Measurements from ENCODE around the gene VPS26A.
A peak's percentile ranks its signal among the peaks of the same experiment; 100 is the strongest.

The VPS26A gene

GRCh38 chr10:69092959-69093850 is 30.8 kb upstream of the VPS26A start:
- Histone ChIP-seq H3K27ac (no peak overlapping the region), H2AFZ (peak overlapping the region; percentile 63), H3K9ac (no peak overlapping the region), H3K79me2 (no peaks in the 10 kb centered on the region), H3K4me3 (ENCODE audit: low read depth, low read length) (no peak overlapping the region), H3K4me2 (ENCODE audit: low read length) (peak overlapping the region; percentile 1), H3K36me3 (ENCODE audit: control insufficient read depth, insufficient read depth, low read length) (no peaks in the 10 kb centered on the region), H3K9me3 (ENCODE audit: control insufficient read depth, low read length) (no peaks in the 10 kb centered on the region), H3K4me1 (no peaks in the 10 kb centered on the region), H3K27me3 (ENCODE audit: control insufficient read depth, insufficient read depth, low read length) (no peaks in the 10 kb centered on the region)
- TF ChIP-seq, protein P1, sequence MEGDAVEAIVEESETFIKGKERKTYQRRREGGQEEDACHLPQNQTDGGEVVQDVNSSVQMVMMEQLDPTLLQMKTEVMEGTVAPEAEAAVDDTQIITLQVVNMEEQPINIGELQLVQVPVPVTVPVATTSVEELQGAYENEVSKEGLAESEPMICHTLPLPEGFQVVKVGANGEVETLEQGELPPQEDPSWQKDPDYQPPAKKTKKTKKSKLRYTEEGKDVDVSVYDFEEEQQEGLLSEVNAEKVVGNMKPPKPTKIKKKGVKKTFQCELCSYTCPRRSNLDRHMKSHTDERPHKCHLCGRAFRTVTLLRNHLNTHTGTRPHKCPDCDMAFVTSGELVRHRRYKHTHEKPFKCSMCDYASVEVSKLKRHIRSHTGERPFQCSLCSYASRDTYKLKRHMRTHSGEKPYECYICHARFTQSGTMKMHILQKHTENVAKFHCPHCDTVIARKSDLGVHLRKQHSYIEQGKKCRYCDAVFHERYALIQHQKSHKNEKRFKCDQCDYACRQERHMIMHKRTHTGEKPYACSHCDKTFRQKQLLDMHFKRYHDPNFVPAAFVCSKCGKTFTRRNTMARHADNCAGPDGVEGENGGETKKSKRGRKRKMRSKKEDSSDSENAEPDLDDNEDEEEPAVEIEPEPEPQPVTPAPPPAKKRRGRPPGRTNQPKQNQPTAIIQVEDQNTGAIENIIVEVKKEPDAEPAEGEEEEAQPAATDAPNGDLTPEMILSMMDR (IDR thresholded peaks at IDR 0.05): peak; percentile 94

DNA sequence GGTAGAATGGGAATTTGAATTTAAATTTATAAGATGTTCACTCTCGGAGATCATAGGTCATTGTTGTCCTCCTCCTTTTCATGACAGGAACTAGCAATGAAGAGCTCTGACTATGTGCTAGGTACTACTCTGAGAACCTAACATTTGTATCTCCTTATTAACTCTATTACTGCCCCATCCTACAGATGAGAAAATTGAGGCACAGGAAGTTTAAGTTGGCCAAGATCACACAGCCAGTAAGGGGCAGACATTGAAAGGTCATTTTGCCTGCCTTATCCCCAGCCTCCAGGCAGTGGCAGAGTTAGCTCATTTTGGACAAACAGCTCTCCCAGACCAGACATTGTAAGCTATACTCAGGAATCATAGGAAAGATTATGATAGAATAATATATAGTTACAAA is 30.0 kb upstream of the VPS26A start:
- no peak overlapping the region for H3K27ac ChIP-seq

GRCh38 chr10:69096045-69096444 is 27.9 kb upstream of the VPS26A start:
- Histone ChIP-seq H3K27me3 (ENCODE audit: control insufficient read depth, insufficient read depth, low read length) (no peaks in the 10 kb centered on the region), H3K9me3 (ENCODE audit: control insufficient read depth, low read length) (no peaks in the 10 kb centered on the region), H3K36me3 (ENCODE audit: control insufficient read depth, insufficient read depth, low read length) (no peaks in the 10 kb centered on the region), H2AFZ (no peak overlapping the region), H3K9ac (no peak overlapping the region), H3K4me1 (no peaks in the 10 kb centered on the region), H3K79me2 (no peaks in the 10 kb centered on the region), H3K27ac (no peak overlapping the region), H3K4me3 (ENCODE audit: low read depth, low read length) (no peak overlapping the region), H3K4me2 (ENCODE audit: low read length) (no peak overlapping the region)
- TF ChIP-seq, protein P1 (IDR thresholded peaks at IDR 0.05): no peak

More for the DNA sequence above, 30.0 kb upstream of the VPS26A start:
- Histone ChIP-seq H3K4me2 (ENCODE audit: low read length) (no peak overlapping the region), H3K27me3 (ENCODE audit: control insufficient read depth, insufficient read depth, low read length) (no peaks in the 10 kb centered on the region), H3K36me3 (ENCODE audit: control insufficient read depth, insufficient read depth, low read length) (no peaks in the 10 kb centered on the region), H3K9ac (no peak overlapping the region), H3K9me3 (ENCODE audit: control insufficient read depth, low read length) (no peaks in the 10 kb centered on the region), H2AFZ (no peak overlapping the region), H3K79me2 (no peaks in the 10 kb centered on the region), H3K4me3 (ENCODE audit: low read depth, low read length) (no peak overlapping the region), H3K4me1 (no peaks in the 10 kb centered on the region)
- TF ChIP-seq, protein P1 (IDR thresholded peaks at IDR 0.05): no peak

GRCh38 chr10:69097729-69098128 is 26.2 kb upstream of the VPS26A start:
- H3K79me2 ChIP-seq: no peaks in the 10 kb centered on the region
- H3K4me2 ChIP-seq (ENCODE audit: low read length): no peak overlapping the region
- H3K27ac ChIP-seq: no peak overlapping the region
- H3K4me1 ChIP-seq: no peaks in the 10 kb centered on the region
- H3K36me3 ChIP-seq (ENCODE audit: control insufficient read depth, insufficient read depth, low read length): no peaks in the 10 kb centered on the region
- no peaks in the 10 kb centered on the region for H3K9me3 ChIP-seq (ENCODE audit: control insufficient read depth, low read length)
- H2AFZ ChIP-seq: no peak overlapping the region
- no peak overlapping the region for H3K9ac ChIP-seq
- TF ChIP-seq, protein P1 (IDR thresholded peaks at IDR 0.05): no peak
- no peaks in the 10 kb centered on the region for H3K27me3 ChIP-seq (ENCODE audit: control insufficient read depth, insufficient read depth, low read length)
- H3K4me3 ChIP-seq (ENCODE audit: low read depth, low read length): no peak overlapping the region
